ENCODE results near the gene SHANK2. TPM values are rescaled to one million over a fixed set of nuclear protein-coding genes. Genes with fewer than 3 reads are reported as not detected.

SHANK2 gene
- total RNA-seq, 1 donor from 2014 or later: 3.7 TPM

GRCh38 chr11:71272161-71272560 is 19.8 kb upstream of the SHANK2 start:
- ATAC-seq (no peak), DNase-seq (ENCODE audit: low spot score) (no peak)
- intact Hi-C loops (cut with DNase I): no loop called here

GRCh38 chr11:71269603-71270511 is 17.5 kb upstream of the SHANK2 start:
- no peak for ATAC-seq
- intact Hi-C loops (cut with DNase I): no loop called here
- no peak for DNase-seq (ENCODE audit: low spot score)

GRCh38 chr11:71268706-71269321 is 16.4 kb upstream of the SHANK2 start:
- intact Hi-C loops (cut with DNase I): no loop called here
- no peak for DNase-seq (ENCODE audit: low spot score)
- no peak for ATAC-seq

GRCh38 chr11:71267807-71268421 is 15.5 kb upstream of the SHANK2 start:
- no peak for DNase-seq (ENCODE audit: low spot score)
- intact Hi-C loops (cut with DNase I): no loop called here

GRCh38 chr11:71266114-71266833 is 13.9 kb upstream of the SHANK2 start:
- ATAC-seq (no peak), DNase-seq (ENCODE audit: low spot score) (no peak)
- intact Hi-C loops (cut with DNase I): no loop called here

More at GRCh38 chr11:71267807-71268421, 15.5 kb upstream of the SHANK2 start:
- no peak for ATAC-seq

- DNase-seq (ENCODE audit: low spot score) (no peak), ATAC-seq (no peak)
- intact Hi-C loops (cut with DNase I): no loop called here
These were observed 13.2 kb upstream of the SHANK2 start for GRCh38 chr11:71265559-71266092.

- DNase-seq (ENCODE audit: low spot score) (no peak), ATAC-seq (no peak)
- intact Hi-C loops (cut with DNase I): no loop called here
These were observed 11.0 kb upstream of the SHANK2 start for GRCh38 chr11:71263386-71263785.

- DNase-seq (ENCODE audit: low spot score) (no peak), ATAC-seq (no peak)
- intact Hi-C loops (cut with DNase I): no loop called here
These were observed 3.6 kb upstream of the SHANK2 start for GRCh38 chr11:71255800-71256479.

- intact Hi-C loops (cut with DNase I): no loop called here
- no peak for DNase-seq (ENCODE audit: low spot score)
- ATAC-seq: no peak
These were observed 2.9 kb upstream of the SHANK2 start for GRCh38 chr11:71255323-71255722.

GRCh38 chr11:71253794-71254193 is 1.4 kb upstream of the SHANK2 start:
- intact Hi-C loops (cut with DNase I): no loop called here
- ATAC-seq: no peak
- no peak for DNase-seq (ENCODE audit: low spot score)

- DNase-seq (ENCODE audit: low spot score) (no peak), ATAC-seq (peak; percentile 32)
- intact Hi-C loops (cut with DNase I): no loop called here
These were observed 673 bp upstream of the SHANK2 start for GRCh38 chr11:71252770-71253730.

GRCh38 chr11:71251761-71252268 is 562 bp downstream of the SHANK2 start:
- intact Hi-C loops (cut with DNase I): no loop called here
- DNase-seq (ENCODE audit: low spot score): no peak
- ATAC-seq: no peak

- intact Hi-C loops (cut with DNase I): no loop called here
- no peak for DNase-seq (ENCODE audit: low spot score)
These were observed 1.1 kb downstream of the SHANK2 start for GRCh38 chr11:71251151-71251721.

GRCh38 chr11:71250523-71251150 is 1.7 kb downstream of the SHANK2 start:
- DNase-seq (ENCODE audit: low spot score): no peak
- intact Hi-C loops (cut with DNase I): no loop called here
- ATAC-seq: no peak

More at GRCh38 chr11:71251151-71251721, 1.1 kb downstream of the SHANK2 start:
- ATAC-seq: no peak

GRCh38 chr11:71249301-71249700 is 3.1 kb downstream of the SHANK2 start:
- DNase-seq (ENCODE audit: low spot score) (no peak), ATAC-seq (no peak)
- intact Hi-C loops (cut with DNase I): no loop called here

GRCh38 chr11:71248656-71249055 is 3.7 kb downstream of the SHANK2 start:
- DNase-seq (ENCODE audit: low spot score): no peak
- ATAC-seq: no peak
- intact Hi-C loops (cut with DNase I): no loop called here

GRCh38 chr11:71248251-71248570 is 4.2 kb downstream of the SHANK2 start:
- ATAC-seq (no peak), DNase-seq (ENCODE audit: low spot score) (no peak)
- intact Hi-C loops (cut with DNase I): no loop called here

Measured in sciatic nerve (tissue), 2 donors.